ENCODE measurements around the gene GABRG3.
"Not testable (repeated sequence)": the region's sequence is repeated elsewhere in the genome, so short reads cannot be mapped to it uniquely, and the experiment has no call there.

Gene GABRG3

GRCh38 chr15:27119695-27120266 is 148.8 kb downstream of the GABRG3 start:
- no peak for DNase-seq

- no peak for DNase-seq
Observed at GRCh38 chr15:27121672-27122071, 150.7 kb downstream of the GABRG3 start.

- no peak for DNase-seq
Observed at GRCh38 chr15:27123291-27123690, 152.3 kb downstream of the GABRG3 start.

- no peak for DNase-seq
Observed at GRCh38 chr15:27123808-27124207, 152.8 kb downstream of the GABRG3 start.

- DNase-seq: no peak
Observed at GRCh38 chr15:27124287-27124871, 153.4 kb downstream of the GABRG3 start.

- DNase-seq: no peak
Observed at GRCh38 chr15:27125185-27125584, 154.2 kb downstream of the GABRG3 start.

- no peak for DNase-seq
Observed at GRCh38 chr15:27126449-27126848, 155.5 kb downstream of the GABRG3 start.

- DNase-seq: no peak
Observed at GRCh38 chr15:27127815-27128570, 157.0 kb downstream of the GABRG3 start.

- DNase-seq: no peak
Observed at GRCh38 chr15:27133249-27133648, 162.3 kb downstream of the GABRG3 start.

- DNase-seq: no peak
Observed at GRCh38 chr15:27134481-27134880, 163.5 kb downstream of the GABRG3 start.

- no peak for DNase-seq
Observed at GRCh38 chr15:27135151-27135550, 164.2 kb downstream of the GABRG3 start.

GRCh38 chr15:27137127-27137526 is 166.1 kb downstream of the GABRG3 start:
- no peak for DNase-seq

- no peak for DNase-seq
Observed at GRCh38 chr15:27165590-27165989, 194.6 kb downstream of the GABRG3 start.

- DNase-seq: no peak
Observed at GRCh38 chr15:27166917-27167316, 195.9 kb downstream of the GABRG3 start.

GRCh38 chr15:27167738-27168137 is 196.8 kb downstream of the GABRG3 start:
- DNase-seq: no peak

GRCh38 chr15:27170851-27171250 is 199.9 kb downstream of the GABRG3 start:
- DNase-seq: no peak

- DNase-seq: no peak
Observed at GRCh38 chr15:27172821-27173220, 201.8 kb downstream of the GABRG3 start.

- DNase-seq: no peak
Observed at GRCh38 chr15:27175472-27176153, 204.6 kb downstream of the GABRG3 start.

GRCh38 chr15:27176785-27177406 is 205.9 kb downstream of the GABRG3 start:
- DNase-seq: no peak

- no peak for DNase-seq
Observed at GRCh38 chr15:27179789-27180188, 208.8 kb downstream of the GABRG3 start.

GRCh38 chr15:27182561-27183110 is 211.7 kb downstream of the GABRG3 start:
- DNase-seq: no peak

- no peak for DNase-seq
Observed at GRCh38 chr15:27183201-27183600, 212.2 kb downstream of the GABRG3 start.

- not testable (repeated sequence) for DNase-seq
Observed at GRCh38 chr15:27191515-27191914, 220.5 kb downstream of the GABRG3 start.
